Right hindlimb (tissue), 1 donor: ENCODE results near the gene LRRC26.

Experiments used
- DNase-seq: peaks from one replicate; pipeline ENCODE4 v3.0.0-alpha.2; 2018

Gene LRRC26

DNA sequence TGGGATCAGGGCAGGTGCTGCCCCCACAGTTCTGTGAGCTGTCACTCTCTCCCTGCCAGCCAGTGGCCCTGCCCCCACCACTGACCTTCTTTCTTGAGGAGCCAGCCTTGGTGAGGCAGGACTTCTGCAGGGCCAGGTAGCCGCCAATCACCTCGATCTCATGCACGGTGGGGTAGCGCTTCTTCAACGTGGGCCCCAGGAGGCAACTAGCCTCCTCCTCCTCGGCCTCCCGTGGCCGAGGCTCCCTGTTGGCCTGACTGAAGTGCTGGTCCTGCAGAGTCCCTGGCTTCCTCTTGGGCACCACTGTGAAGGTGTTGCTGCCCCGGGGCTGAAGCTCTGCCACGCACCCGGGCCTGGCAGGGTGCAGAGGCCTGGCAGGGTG lies 29.0 kb upstream of the LRRC26 start:
- DNase-seq: no peak

GRCh38 chr9:137198051-137198901 lies 28.4 kb upstream of the LRRC26 start:
- no peak for DNase-seq

- DNase-seq: no peak
Observed at GRCh38 chr9:137195525-137196220, 25.8 kb upstream of the LRRC26 start.

GRCh38 chr9:137194909-137195308 lies 25.1 kb upstream of the LRRC26 start:
- no peak for DNase-seq

DNA sequence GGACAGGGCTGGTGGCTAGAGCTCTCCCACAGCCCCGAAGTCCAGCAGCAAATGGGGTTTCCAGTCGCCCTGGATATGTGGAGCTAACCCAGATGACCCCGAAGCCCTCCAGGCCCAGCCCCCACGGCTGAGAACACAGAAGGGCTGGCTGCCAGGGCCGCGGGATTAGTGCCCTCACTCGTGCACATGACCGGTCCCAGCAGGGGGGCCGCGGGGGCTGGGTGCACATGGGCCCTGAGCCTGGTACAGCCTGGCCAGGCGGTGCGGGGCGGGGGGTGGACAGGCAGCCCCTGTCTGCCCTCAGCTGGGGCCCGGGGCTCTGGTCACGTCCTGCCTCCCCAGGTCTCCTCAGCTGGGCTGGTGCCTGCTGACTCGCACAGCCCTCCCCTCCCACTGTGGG lies 24.5 kb upstream of the LRRC26 start:
- DNase-seq: no peak

GRCh38 chr9:137193771-137194170 lies 23.9 kb upstream of the LRRC26 start:
- no peak for DNase-seq

- no peak for DNase-seq
Observed at GRCh38 chr9:137192859-137193258, 23.0 kb upstream of the LRRC26 start.

- no peak for DNase-seq
Observed at GRCh38 chr9:137192448-137192780, 22.6 kb upstream of the LRRC26 start.

DNA sequence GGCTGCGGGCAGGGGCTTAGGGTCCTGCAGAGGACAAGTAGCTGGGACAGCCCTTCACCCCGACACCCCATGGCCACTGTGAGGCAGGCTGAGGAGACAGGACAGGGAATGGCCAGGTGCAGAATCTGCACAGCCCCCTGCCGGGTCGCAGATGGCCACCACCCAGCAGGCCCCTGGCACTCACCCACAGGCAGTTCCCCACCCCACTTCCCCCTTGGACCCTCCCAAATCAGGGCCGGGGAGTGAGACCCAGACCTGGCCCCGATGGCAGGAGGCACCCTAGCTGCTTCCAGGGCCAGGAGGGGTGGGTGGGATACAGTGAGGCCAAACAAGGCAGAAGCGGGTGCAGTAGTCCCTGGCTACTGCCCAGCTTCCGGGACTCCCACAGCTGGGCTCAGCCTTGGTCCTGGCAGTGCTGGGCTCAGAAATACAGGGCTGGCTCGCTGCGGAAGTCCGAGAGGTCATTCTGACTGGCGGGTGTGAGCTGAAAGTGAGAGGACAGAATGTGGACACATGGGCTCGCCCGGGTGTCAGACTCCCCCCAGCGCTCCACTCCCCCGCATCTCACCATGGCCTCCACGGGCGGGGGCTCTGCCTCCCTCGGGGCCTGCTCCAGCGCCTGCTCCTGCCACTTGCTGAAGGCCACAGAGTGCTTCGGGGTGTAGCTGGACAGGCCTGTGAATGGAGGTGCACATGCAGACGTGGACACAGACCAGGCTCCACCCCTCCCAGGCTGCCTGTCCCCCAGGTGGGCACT lies 22.0 kb upstream of the LRRC26 start:
- DNase-seq: no peak

DNA sequence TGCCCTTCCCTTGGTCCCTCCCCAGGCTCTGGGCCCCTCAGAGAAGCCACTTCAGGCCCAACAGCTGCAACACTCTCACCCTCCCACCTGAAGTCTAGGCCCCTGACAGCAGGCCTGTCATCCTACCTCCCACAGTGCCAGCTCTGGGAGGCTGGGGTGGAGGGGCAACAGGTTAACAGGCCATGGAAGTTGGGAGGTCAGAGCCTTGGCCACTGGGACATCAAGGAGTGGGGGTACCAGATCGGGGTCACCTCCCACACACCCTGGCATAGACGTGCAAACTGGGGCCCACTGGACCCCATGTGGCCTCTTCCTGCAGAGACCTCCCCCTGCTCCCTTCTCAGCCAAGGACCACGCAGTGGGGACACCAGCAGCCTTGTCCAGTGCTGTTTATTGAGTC lies 21.4 kb upstream of the LRRC26 start:
- DNase-seq: no peak

DNA sequence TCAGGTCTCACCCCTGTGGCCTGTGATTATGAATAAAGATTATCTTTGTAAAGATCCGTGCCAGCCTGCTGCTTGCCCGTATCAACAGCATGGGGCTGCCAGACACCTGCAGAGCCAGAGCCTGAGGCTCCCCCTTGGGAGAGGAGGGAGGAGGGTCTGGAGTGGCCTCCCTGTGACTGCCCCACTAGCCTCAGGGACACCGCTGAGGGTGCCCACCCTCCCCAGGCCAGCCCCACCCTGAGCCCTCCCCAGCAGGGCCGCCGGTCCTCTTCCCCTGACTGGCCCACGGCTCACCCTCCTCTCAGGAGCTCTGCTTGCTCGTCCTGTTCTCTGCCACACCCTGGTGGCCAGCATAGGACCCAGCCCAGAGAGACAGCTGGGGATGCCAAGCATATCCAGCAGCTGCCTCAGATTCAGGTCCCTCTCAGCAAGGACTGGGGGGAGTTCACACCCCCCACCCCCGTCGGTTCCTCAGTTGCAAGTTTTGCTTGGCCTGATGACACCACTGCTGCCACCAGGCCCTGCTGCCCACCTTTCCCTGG lies 20.5 kb upstream of the LRRC26 start:
- no peak for DNase-seq

GRCh38 chr9:137189297-137190295 lies 19.7 kb upstream of the LRRC26 start:
- no peak for DNase-seq

- peak; percentile 94 for DNase-seq
Observed at GRCh38 chr9:137188490-137189296, 18.8 kb upstream of the LRRC26 start, which contains the start of the genes ANAPC2 and SSNA1. ANAPC2 (minus strand) TSS chr9:137188560; CDS start chr9:137188532, 28 bp downstream. SSNA1 (plus strand) TSS chr9:137188676; CDS start chr9:137188727, 51 bp downstream.

GRCh38 chr9:137188086-137188489 lies 18.2 kb upstream of the LRRC26 start:
- DNase-seq: no peak

DNA sequence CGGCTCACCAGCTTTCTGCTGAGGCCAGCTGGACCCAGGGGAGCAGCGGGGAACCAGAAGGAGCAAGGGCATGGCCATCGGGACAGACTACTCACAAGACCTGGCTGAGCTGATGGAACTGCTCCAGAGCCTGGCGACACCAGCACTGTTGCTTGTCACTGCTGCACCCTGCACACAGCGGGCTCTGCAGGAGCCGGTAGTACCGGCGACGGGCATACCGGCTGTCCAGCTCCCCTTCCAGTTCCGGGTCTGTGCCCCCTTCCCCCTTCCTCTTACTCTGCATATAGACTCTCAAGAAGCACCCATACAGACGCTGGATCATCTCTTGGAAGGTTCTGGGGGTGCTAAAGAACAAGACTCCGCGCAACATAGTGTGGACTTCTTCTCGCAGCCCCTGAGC lies 17.5 kb upstream of the LRRC26 start:
- no peak for DNase-seq

DNA sequence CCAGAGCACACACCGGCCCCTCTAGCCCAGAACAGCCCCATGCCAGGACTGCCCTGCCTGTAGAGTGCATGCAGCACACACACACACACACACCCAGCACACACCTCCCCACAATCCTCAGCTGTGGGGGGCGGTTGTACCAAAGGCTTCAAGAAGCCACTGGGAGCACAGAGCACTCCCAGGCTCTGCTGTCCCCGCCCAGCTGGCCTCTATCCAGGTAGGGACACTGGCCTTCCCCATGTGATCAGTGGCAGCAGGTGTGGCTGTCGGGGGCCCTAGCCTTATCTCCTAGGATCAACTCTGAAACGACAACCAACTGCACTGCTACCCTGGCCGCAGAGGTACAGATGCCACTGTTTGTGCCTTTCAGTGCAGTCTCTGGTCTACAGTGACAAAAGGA lies 16.5 kb upstream of the LRRC26 start:
- no peak for DNase-seq

DNA sequence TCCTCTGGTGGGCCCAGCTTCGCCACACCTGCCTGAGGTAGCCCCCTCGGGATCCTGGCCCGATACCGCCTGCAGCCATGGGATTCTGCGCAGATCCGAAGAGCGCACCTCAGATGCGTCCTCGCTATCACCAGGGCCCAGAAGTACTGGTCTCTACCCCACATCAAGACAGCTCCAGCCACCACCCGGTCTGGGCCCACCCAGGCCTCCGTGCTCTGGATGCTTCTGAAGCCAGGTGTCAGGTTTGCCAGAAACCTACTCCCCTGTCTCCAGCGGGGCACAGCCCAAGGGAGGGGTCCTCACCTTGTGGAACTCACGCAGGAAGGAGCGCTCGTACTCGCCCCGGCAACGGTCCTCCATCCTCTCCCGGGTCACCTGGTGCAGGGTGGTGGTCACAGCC lies 16.1 kb upstream of the LRRC26 start:
- DNase-seq: no peak

- DNase-seq: no peak
Observed at GRCh38 chr9:137184881-137185660, 15.2 kb upstream of the LRRC26 start.

DNA sequence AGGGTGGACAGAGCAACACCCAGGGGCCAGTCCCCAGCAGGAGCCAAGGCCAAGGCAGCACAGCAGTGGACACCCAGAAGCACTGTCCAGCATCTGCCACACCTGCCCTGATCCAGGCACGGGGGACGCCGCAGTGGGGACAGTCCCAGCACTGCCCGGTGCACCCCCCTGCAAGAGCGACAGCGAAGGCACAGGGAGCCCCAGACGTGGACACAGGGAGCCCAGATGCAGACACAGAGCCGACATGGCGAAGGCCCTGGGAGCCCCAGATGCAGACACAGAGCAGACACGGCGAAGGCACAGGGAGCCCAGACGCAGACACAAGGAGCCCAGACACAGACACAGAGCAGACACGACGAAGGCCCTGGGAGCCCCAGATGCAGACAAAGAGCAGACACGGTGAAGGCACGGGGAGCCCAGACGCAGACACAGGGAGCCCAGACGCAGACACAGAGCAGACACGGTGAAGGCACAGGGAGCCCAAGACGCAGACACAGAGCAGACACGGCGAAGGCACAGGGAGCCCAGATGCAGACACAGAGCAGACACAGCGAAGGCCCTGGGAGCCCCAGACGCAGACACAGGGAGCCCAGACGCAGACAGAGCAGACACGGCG lies 14.2 kb upstream of the LRRC26 start:
- DNase-seq: no peak

GRCh38 chr9:137182836-137183235 lies 13.0 kb upstream of the LRRC26 start:
- no peak for DNase-seq
